ENCODE data around the gene MRPL21.
"Not testable (repeated sequence)": the region's sequence is repeated elsewhere in the genome, so short reads cannot be mapped to it uniquely, and the experiment has no call there.

The MRPL21 gene

GRCh38 chr11:68908273-68908672 is 4.6 kb upstream of the MRPL21 start:
- no peak for DNase-seq

- DNase-seq = no peak
Observed at GRCh38 chr11:68905421-68906360, 2.1 kb upstream of the MRPL21 start.

- peak; percentile 6 for DNase-seq
Observed at GRCh38 chr11:68904248-68904847, 716 bp upstream of the MRPL21 start.

- no peak for DNase-seq
Observed at GRCh38 chr11:68900835-68901381, 2.7 kb downstream of the MRPL21 start.

- DNase-seq = no peak
Observed at GRCh38 chr11:68897441-68897840, 6.2 kb downstream of the MRPL21 start.

- no peak for DNase-seq
Observed at GRCh38 chr11:68896171-68896959, 7.3 kb downstream of the MRPL21 start.

- DNase-seq = no peak
Observed at GRCh38 chr11:68893282-68893681, 10.3 kb downstream of the MRPL21 start.

GRCh38 chr11:68892576-68892975 is 11.1 kb downstream of the MRPL21 start:
- no peak for DNase-seq

- DNase-seq = no peak
Observed at GRCh38 chr11:68891351-68891948, 12.2 kb downstream of the MRPL21 start.

GRCh38 chr11:68890490-68891231 is 13.0 kb downstream of the MRPL21 start:
- DNase-seq = peak; percentile 99

GRCh38 chr11:68889948-68890446 is 13.6 kb downstream of the MRPL21 start:
- DNase-seq = peak; percentile 99

GRCh38 chr11:68884827-68885226 is 18.8 kb downstream of the MRPL21 start:
- DNase-seq = not testable (repeated sequence)

- DNase-seq = no peak
Observed at GRCh38 chr11:68882391-68882790, 21.2 kb downstream of the MRPL21 start.

- DNase-seq = no peak
Observed at GRCh38 chr11:68881320-68881719, 22.3 kb downstream of the MRPL21 start.

GRCh38 chr11:68880851-68881250 is 22.8 kb downstream of the MRPL21 start:
- no peak for DNase-seq

- DNase-seq = no peak
Observed at GRCh38 chr11:68878022-68878421, 25.6 kb downstream of the MRPL21 start.

GRCh38 chr11:68872216-68873003 is 31.2 kb downstream of the MRPL21 start:
- DNase-seq = peak; percentile 87

- DNase-seq = no peak
Observed at GRCh38 chr11:68870470-68870869, 33.2 kb downstream of the MRPL21 start.

GRCh38 chr11:68868221-68868835 is 35.3 kb downstream of the MRPL21 start:
- DNase-seq = no peak

GRCh38 chr11:68867066-68867465 is 36.6 kb downstream of the MRPL21 start:
- DNase-seq = no peak

Measured in fibroblast of skin of scalp (primary cell).